ENCODE measurements around the gene EAF1.
"Not testable (repeated sequence)": the region's sequence is repeated elsewhere in the genome, so short reads cannot be mapped to it uniquely, and the experiment has no call there.

Gene EAF1

GRCh38 chr3:15452156-15452555 lies 24.8 kb downstream of the EAF1 start:
- DNase-seq (ENCODE audit: low read depth), result no peak

GRCh38 chr3:15452961-15453360 lies 25.6 kb downstream of the EAF1 start:
- no peak for DNase-seq (ENCODE audit: low read depth)

- DNase-seq (ENCODE audit: low read depth), result no peak
Observed at GRCh38 chr3:15453501-15453900, 26.1 kb downstream of the EAF1 start.

DNA sequence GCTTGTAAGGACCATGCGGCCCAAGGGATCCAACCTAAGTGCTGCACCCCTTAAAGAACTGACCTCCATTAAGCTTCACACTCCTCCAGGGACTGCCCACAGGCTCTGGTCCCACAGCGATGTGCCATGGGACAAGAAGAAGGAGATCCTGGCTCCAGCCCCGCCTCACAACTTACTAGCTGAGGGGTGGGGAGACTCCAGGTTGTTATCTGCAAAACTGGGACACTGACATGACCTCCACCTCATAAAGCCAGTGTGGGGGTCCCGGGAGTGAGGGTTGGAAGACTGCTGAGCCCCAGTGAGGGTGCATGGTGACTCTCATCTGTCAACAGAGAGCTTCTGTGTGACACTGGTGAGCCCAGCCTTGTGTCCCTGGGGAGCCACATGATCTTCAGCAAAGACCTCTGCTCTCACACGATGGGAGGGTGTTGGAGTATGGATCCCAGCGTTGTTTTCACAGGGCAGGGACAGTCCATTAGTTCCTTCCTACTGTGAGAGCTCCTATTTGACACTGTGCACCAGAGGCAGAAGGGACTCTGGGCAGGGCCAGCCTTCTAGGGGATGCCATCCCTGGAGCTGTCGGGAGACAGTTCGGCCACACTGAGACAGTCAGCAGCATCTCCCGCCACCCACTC lies 26.7 kb downstream of the EAF1 start:
- no peak for DNase-seq (ENCODE audit: low read depth)

- no peak for DNase-seq (ENCODE audit: low read depth)
Observed at GRCh38 chr3:15454965-15455364, 27.6 kb downstream of the EAF1 start.

DNA sequence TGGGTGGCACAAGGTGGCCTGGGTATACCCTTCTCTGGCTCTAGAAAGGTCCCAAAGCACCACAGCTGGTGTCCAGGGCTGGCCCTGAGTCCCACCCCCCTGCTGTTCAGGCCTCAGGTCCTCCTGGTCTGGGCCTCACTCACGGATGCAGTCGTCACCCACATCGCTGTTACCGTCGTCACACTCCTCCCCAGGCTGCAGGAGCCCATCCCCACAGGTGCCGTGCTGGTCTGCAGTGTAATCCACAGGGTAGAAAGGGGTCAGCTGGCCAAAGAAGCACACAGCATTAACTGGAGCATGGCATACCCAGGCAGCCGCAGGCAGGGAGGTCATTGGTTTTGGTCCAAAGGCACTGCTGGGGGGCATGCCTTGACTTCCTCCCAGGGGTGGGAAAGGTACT lies 28.4 kb downstream of the EAF1 start:
- DNase-seq (ENCODE audit: low read depth), result no peak

- no peak for DNase-seq (ENCODE audit: low read depth)
Observed at GRCh38 chr3:15456321-15456720, 28.9 kb downstream of the EAF1 start.

DNA sequence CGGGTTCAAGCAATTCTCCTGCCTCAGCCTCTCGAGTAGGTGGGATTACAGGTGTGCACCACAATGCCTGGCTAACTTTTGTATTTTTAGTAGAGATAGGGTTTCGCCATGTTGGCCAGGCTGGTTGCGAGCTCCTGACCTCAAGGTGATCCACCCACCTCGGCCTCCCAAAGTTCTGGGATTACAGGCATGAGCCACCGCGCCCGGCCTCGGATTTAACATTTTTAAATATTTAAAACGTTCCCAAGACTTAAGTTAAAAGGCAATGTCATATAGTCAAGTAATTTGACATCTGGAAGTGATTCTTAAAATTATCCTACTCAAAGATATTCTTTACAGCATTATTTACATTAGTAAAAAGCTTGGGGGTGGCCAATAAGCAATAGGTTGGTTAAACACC lies 29.5 kb downstream of the EAF1 start:
- DNase-seq (ENCODE audit: low read depth), result not testable (repeated sequence)

GRCh38 chr3:15458212-15458780 lies 30.9 kb downstream of the EAF1 start:
- DNase-seq (ENCODE audit: low read depth), result no peak

DNA sequence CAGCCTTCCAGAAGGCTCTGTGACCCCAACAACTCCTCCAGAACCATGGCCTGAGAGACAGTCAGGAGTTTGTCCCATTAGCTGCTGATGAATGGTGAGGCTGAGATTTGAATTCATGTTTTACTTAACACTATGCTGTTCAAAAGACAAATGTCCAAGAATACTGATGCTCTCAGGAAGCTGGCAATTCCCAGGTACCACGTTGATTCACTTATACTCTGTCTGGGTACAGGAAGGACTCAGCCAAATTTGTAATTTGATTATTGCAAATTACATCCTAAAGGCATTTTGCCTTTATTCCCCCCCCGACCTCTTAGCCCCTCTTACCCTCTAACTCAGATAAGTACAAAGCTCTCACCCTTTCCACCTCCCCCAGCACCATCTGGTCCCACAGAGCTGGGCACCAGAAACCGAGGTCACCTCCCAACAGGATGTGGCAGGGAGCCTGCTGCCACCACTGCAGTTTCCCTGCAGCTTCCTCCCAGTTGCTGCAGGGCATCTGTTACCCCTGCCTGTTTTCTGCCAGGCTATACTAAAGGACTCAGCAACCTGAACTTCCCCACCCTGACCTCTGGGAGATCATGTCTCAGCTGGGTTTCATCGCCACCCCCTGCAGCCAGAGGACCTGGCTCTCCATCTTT lies 33.6 kb downstream of the EAF1 start:
- no peak for DNase-seq (ENCODE audit: low read depth)

- DNase-seq (ENCODE audit: low read depth), result no peak
Observed at GRCh38 chr3:15462451-15462850, 35.1 kb downstream of the EAF1 start.

DNA sequence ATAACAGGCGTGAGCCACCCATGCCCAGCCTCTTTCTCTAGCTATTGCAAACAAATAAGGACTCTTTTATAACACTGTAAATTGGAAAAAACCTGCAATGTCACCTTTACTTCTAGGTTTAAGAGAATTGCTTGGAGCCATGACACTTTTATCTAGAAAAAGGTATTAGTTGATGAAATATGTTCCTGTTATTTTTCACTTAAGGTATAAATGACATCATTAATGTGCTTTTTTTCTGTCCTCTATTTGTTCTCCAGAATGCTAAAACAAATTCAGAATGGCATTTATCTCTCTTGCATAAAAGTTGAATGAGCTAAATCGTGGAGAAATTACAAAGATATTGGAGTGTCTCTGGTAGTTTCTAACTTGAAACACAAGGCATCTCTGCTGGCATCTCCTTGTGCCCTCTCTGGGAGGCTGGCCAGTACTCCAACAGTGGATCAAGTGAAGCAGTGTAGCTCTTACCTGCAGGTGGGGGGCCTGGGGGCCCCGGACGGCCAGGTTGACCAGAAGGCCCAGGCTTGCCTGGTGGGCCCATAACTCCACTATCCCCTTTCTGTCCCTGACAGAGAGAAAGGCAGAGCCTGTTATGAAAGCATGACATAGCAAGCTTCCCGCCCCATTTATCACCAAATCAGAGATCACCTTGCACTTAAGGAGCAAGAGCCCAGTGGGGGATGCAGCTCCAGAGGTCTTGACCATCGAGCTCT lies 38.6 kb downstream of the EAF1 start:
- DNase-seq (ENCODE audit: low read depth), result no peak

DNA sequence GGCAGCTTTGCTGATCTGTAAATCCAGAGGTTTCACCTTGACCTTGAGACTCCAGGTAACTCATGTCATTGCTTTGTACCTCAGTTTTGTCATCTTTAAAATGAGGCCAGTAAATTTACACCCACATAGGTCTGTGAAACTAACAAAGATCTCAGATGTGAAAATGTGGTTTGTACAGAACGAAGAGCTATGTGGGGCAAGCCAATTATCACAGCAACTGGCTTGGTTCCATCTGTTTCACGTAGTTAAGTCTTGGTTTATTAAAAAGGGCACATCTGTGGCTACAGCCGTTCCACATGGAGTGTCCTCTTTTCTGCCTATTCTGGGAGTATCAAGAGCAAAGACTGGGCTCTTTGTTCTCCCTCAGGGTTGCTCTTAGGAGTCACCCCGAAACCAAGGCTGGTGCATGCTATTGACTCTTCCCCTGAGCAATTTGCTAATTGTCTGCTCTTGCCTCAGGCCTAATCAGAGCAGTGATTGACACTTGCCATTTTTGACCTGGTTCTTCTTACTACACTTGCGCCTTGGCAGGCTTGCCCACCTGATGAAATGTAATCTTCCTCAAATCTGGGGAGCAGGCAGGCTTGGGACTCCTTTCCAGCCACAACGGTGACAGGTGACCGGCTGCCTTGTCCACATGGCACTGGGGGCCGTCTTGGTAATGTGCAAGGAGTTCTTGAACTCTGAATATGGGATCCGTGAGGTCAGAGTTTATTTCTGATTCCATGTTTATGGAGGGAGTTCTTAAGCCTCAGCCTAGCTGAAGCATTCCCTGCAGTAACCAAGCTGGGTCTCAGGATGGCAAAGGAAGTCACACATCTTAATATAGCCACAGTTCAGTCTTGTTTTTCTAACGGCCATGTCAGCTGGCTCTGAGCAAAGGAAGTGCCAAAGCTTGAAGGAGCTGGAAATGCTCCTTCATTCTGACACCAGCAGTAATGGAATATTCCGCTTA lies 40.1 kb downstream of the EAF1 start:
- DNase-seq (ENCODE audit: low read depth), result no peak

GRCh38 chr3:15470261-15470660 lies 42.9 kb downstream of the EAF1 start:
- DNase-seq (ENCODE audit: low read depth), result no peak

- no peak for DNase-seq (ENCODE audit: low read depth)
Observed at GRCh38 chr3:15470849-15471248, 43.5 kb downstream of the EAF1 start.

- no peak for DNase-seq (ENCODE audit: low read depth)
Observed at GRCh38 chr3:15471861-15472260, 44.5 kb downstream of the EAF1 start.

DNA sequence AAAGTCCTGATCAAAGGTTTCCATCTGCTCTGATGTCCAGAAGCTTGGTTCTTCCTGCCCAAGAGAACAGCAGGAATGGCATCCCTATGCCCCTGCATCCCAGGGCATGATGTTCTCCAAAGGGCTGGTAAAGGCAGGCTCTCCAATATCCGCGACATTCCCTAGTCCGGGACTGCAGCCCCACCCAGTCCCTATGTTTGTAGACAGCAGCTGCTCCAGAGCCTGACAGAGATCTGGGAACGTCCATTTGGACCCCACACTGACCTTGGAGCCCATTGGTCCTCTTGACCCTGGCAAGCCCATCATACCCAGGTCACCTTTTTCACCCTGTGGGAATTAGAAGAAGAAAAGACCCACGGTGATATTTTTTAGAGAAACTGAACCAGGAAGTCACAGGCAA lies 47.8 kb downstream of the EAF1 start:
- DNase-seq (ENCODE audit: low read depth), result no peak

DNA sequence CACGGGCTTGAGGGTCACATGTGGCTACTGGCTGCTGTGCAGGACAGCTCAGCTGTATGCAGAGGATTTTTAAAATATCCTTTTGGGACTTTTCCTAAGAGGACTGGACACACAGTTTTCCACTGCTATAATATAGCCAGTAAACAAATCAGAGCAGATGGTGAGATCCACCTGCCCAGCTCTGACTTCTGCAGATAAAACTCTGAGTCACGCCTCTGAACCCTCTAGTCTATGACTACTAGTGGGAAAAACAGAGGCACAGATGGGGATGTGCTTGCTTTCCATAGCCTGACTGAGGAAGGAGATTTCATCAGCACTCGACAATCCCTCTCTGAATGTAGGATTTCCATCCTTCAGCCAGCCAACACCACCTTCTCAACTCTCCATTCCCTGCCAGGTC lies 49.0 kb downstream of the EAF1 start:
- no peak for DNase-seq (ENCODE audit: low read depth)

- no peak for DNase-seq (ENCODE audit: low read depth)
Observed at GRCh38 chr3:15477951-15478639, 50.7 kb downstream of the EAF1 start.

DNA sequence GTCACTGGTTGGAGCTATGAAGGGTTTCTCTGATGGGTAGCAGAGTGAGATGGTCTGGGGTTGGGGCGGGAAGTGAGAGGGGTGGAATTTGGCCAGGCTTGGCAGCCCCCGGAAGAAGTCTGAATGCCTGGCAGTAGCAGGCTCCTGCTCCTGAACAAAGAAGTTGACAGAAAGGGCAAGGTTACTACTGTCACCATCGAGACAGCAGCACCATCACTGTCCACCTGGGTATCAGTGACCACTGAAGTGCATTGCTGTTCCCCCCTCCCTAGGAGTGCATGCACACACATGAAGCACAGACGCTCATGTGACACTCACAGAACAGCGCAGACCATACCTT lies 51.2 kb downstream of the EAF1 start:
- no peak for DNase-seq (ENCODE audit: low read depth)

DNA sequence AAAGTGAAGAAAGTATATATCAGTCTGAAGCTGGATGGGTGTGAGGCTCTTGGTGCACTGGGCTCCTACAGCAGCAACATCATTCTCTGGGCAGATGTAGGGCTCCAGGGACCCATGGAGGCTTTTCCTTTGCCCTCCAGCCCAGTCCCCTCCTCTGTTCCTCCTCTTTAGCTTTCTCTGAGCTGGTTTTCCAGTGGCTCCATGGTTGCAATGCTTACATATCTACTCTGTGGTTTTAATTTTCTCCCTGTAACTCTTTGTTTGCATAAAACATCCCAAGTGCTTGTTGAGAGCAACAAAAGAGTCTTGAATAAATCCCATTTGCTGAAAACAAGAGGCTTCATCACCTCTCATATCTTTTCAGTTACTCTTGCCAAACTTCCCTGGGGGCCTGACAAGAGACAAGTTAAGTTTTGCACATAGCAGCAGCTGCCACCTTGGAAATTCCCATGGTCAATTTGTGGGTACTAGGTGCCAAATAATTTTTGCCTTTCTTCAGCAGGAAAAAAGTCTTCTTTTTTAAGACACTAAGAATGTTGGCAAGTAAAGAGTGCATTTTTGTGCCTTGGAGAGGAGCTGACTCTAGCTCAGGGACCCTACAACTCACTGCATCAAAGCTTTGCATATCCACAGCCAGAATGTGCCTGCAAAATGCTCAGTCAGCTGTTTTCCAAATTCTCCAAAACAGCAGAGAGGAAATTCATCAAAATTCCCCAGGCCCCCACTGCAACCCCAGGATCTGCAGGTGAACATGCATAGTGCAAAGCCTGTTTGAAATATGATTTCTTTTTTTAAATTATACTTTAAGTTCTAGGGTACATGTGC lies 52.2 kb downstream of the EAF1 start:
- DNase-seq (ENCODE audit: low read depth), result no peak

Measured in activated T-helper 9 cell treated with anti-CD3 and anti-CD28 coated beads, Interleukin-2, amount 50 U/mL, for 16 hours (primary cell).